NCI-H1105 (cell line): ENCODE results near the gene PECR.

Experiments
- DNase-seq: peaks from one replicate; lab custom pipeline; 2025; lab: John Stamatoyannopoulos, UW

Gene PECR

GRCh38 chr2:216081487-216082116 is at the start of gene PECR, which contains the start of gene TMEM169:
Gene PECR, minus strand, starts transcription at chr2:216081809. Its CDS starts 68 bp downstream, at chr2:216081741.
Gene TMEM169, plus strand, starts transcription at chr2:216081919. Its CDS starts 14,045 bp downstream, at chr2:216095964.
- peak; percentile 81 for DNase-seq

GRCh38 chr2:216130346-216130971 is 48.9 kb upstream of the PECR start:
- DNase-seq, result no peak

GRCh38 chr2:216126943-216127342 is 45.3 kb upstream of the PECR start:
- DNase-seq, result no peak

- no peak for DNase-seq
Observed at GRCh38 chr2:216121255-216121654, 39.6 kb upstream of the PECR start.

- no peak for DNase-seq
Observed at GRCh38 chr2:216119986-216120385, 38.4 kb upstream of the PECR start.

GRCh38 chr2:216119146-216119545 is 37.5 kb upstream of the PECR start:
- DNase-seq, result no peak

- no peak for DNase-seq
Observed at GRCh38 chr2:216118474-216118873, 36.9 kb upstream of the PECR start.

GRCh38 chr2:216117561-216118340 is 36.1 kb upstream of the PECR start:
- DNase-seq, result no peak

GRCh38 chr2:216116418-216116817 is 34.8 kb upstream of the PECR start:
- DNase-seq, result no peak

GRCh38 chr2:216114714-216115531 is 33.3 kb upstream of the PECR start:
- DNase-seq, result peak; percentile 97

- DNase-seq, result no peak
Observed at GRCh38 chr2:216114382-216114713, 32.7 kb upstream of the PECR start.

GRCh38 chr2:216113572-216113971 is 32.0 kb upstream of the PECR start:
- DNase-seq, result no peak

- no peak for DNase-seq
Observed at GRCh38 chr2:216112926-216113325, 31.3 kb upstream of the PECR start.

GRCh38 chr2:216111122-216111521 is 29.5 kb upstream of the PECR start:
- no peak for DNase-seq

- DNase-seq, result no peak
Observed at GRCh38 chr2:216110620-216111019, 29.0 kb upstream of the PECR start.

GRCh38 chr2:216109962-216110614 is 28.5 kb upstream of the PECR start:
- no peak for DNase-seq

GRCh38 chr2:216108967-216109921 is 27.6 kb upstream of the PECR start, which contains the start of gene XRCC5:
Gene XRCC5, plus strand, starts transcription at chr2:216109348. Its CDS starts 89 bp downstream, at chr2:216109437.
- DNase-seq, result peak; percentile 95

GRCh38 chr2:216108310-216108966 is 26.8 kb upstream of the PECR start:
- no peak for DNase-seq

GRCh38 chr2:216107760-216108159 is 26.2 kb upstream of the PECR start:
- DNase-seq, result no peak

- DNase-seq, result no peak
Observed at GRCh38 chr2:216107320-216107719, 25.7 kb upstream of the PECR start.
